Gastroesophageal sphincter (tissue), 3 donors: Measurements from ENCODE around the gene AZGP1.
"Not testable (repeated sequence)": the region's sequence is repeated elsewhere in the genome, so short reads cannot be mapped to it uniquely, and the experiment has no call there.

Experiments used
- EP300 ChIP-seq: sonication (generic); formaldehyde crosslinking; IDR thresholded peaks from one replicate; pipeline ENCODE4 v1.6.1; 2017; ENCODE audit warnings: antibody characterized with exemption, mild to moderate bottlenecking
- POLR2A ChIP-seq, 2 donors: fragments of 450-650 bp; IDR thresholded peaks; one replicate each; pipeline ENCODE4 v1.6.1; 2017; ENCODE audit warnings: antibody characterized with exemption in 2 of 2, mild to moderate bottlenecking in 2 of 2, moderate library complexity in 1 of 2
- POLR2AphosphoS5 ChIP-seq: sonication (generic); formaldehyde crosslinking; IDR thresholded peaks from one replicate; pipeline ENCODE4 v1.6.1; 2017; ENCODE audit warnings: antibody characterized with exemption
- TF ChIP-seq, protein P1 (sequence below), 4 experiments: fragments of 200-600 bp in 2 of 4; fragments of 450-650 bp in 2 of 4; sonication (generic) in 1 of 4; IDR thresholded peaks; one replicate each; pipeline ENCODE4 v1.5.1; 2017 to 2019; ENCODE audit warnings: antibody characterized with exemption in 4 of 4, mild to moderate bottlenecking in 2 of 4, moderate library complexity in 2 of 4

DNA sequence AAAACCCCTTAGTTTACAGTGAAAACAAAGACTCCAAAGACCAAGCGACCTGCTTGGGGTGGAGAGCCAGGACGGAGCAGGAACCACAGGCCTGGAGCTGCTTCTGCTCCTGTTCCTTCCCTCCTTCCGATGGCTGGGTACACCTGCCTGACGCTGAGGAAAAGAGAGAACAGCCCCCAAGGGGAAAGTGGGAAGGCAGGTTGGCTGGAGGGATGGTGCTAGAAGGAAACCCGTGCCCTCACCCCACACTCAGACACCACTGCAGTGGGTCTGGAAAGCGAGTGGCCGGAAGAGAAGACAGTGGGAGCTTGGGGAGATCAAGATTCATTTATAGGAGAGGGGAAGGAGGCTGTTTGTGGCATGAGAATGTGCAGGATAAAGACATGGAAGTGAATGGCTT, 5.2 kb upstream of the AZGP1 start:
- TF ChIP-seq, protein P1, sequence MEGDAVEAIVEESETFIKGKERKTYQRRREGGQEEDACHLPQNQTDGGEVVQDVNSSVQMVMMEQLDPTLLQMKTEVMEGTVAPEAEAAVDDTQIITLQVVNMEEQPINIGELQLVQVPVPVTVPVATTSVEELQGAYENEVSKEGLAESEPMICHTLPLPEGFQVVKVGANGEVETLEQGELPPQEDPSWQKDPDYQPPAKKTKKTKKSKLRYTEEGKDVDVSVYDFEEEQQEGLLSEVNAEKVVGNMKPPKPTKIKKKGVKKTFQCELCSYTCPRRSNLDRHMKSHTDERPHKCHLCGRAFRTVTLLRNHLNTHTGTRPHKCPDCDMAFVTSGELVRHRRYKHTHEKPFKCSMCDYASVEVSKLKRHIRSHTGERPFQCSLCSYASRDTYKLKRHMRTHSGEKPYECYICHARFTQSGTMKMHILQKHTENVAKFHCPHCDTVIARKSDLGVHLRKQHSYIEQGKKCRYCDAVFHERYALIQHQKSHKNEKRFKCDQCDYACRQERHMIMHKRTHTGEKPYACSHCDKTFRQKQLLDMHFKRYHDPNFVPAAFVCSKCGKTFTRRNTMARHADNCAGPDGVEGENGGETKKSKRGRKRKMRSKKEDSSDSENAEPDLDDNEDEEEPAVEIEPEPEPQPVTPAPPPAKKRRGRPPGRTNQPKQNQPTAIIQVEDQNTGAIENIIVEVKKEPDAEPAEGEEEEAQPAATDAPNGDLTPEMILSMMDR (IDR thresholded peaks at IDR 0.05), result not testable (repeated sequence)
- not testable (repeated sequence) for TF ChIP-seq POLR2A (IDR thresholded peaks at IDR 0.05); POLR2AphosphoS5; EP300
